OCI-LY1 (cell line): Measurements from ENCODE around the gene LRP5.

Experiments
- H2AFZ ChIP-seq: fragments of 200-600 bp; sonication (generic), shearing (Covaris generic); 2 replicates; pipeline ENCODE4 v1.6.0; 2014; ENCODE audit warnings: antibody characterized with exemption, mild to moderate bottlenecking, low read length
- H3F3A ChIP-seq: fragments of 200-600 bp; sonication (generic), shearing (Covaris generic); 2 replicates; pipeline ENCODE4 v1.6.0; 2014; ENCODE audit warnings: mild to moderate bottlenecking, antibody characterized with exemption, low read length, moderate library complexity; ENCODE audit not compliant: insufficient read depth
- H3K27ac ChIP-seq: fragments of 200-600 bp; sonication (generic); 2 replicates; pipeline ENCODE4 v1.5.1; 2014; ENCODE audit warnings: low read length, mixed run types, mild to moderate bottlenecking, low read depth; ENCODE audit not compliant: poor library complexity, severe bottlenecking
- H3K27me3 ChIP-seq: fragments of 200-600 bp; sonication (generic); 2 replicates; pipeline ENCODE4 v1.6.0; 2014; ENCODE audit warnings: antibody characterized with exemption, mild to moderate bottlenecking, low read length, moderate library complexity; ENCODE audit not compliant: insufficient read depth
- H3K36me3 ChIP-seq: fragments of 200-600 bp; sonication (generic); 2 replicates; pipeline ENCODE4 v1.6.1; 2014; ENCODE audit warnings: mild to moderate bottlenecking, antibody characterized with exemption, low read length, moderate library complexity, mixed read lengths; ENCODE audit not compliant: insufficient read depth
- H3K4me1 ChIP-seq: fragments of 200-600 bp; sonication (generic); 2 replicates; pipeline ENCODE4 v1.5.1; 2014; ENCODE audit warnings: mild to moderate bottlenecking, low read length, moderate library complexity; ENCODE audit not compliant: insufficient read depth, severe bottlenecking
- H3K4me2 ChIP-seq: fragments of 200-600 bp; sonication (generic), shearing (Covaris generic); 2 replicates; pipeline ENCODE4 v1.6.1; 2014; ENCODE audit warnings: low read length
- H3K4me3 ChIP-seq: fragments of 200-600 bp; sonication (generic); 2 replicates; pipeline ENCODE4 v1.5.1; 2014; ENCODE audit warnings: low read length, low read depth, mild to moderate bottlenecking, mixed read lengths; ENCODE audit not compliant: poor library complexity, severe bottlenecking
- H3K79me2 ChIP-seq: fragments of 200-600 bp; shearing (Covaris generic); 2 replicates; pipeline ENCODE4 v1.6.1; 2016; ENCODE audit warnings: mixed run types, low read length, mixed read lengths; ENCODE audit not compliant: insufficient read depth
- H3K9ac ChIP-seq: fragments of 200-600 bp; sonication (generic), shearing (Covaris generic); 2 replicates; pipeline ENCODE4 v1.6.1; 2014; ENCODE audit warnings: mild to moderate bottlenecking, low read length, mixed read lengths
- H3K9me2 ChIP-seq: fragments of 200-600 bp; sonication (generic), shearing (Covaris generic); 2 replicates; pipeline ENCODE4 v1.6.1; 2014; ENCODE audit warnings: low read depth, mild to moderate bottlenecking, low read length, mixed read lengths
- H3K9me3 ChIP-seq: fragments of 200-600 bp; shearing (Covaris generic); 2 replicates; pipeline ENCODE4 v1.6.1; 2014; ENCODE audit warnings: low read length, mixed read lengths
- H4K20me1 ChIP-seq: fragments of 200-600 bp; sonication (generic), shearing (Covaris generic); 2 replicates; pipeline ENCODE4 v1.6.0; 2016; ENCODE audit warnings: mild to moderate bottlenecking, low read length; ENCODE audit not compliant: insufficient read depth
- EZH2 ChIP-seq: fragments of 200-600 bp; sonication (generic), shearing (Covaris generic); IDR thresholded peaks from 2 replicates; pipeline ENCODE4 v1.8.0; 2017; ENCODE audit warnings: borderline replicate concordance, mixed run types, mild to moderate bottlenecking, antibody characterized with exemption, low read length, moderate library complexity, mixed read lengths
- TF ChIP-seq, protein P1 (sequence below): fragments of 200-600 bp; sonication (generic), shearing (Covaris generic); IDR thresholded peaks from 2 replicates; pipeline ENCODE4 v1.5.1; 2017; ENCODE audit warnings: mild to moderate bottlenecking, antibody characterized with exemption, low read length, moderate library complexity, mixed read lengths

Gene LRP5

DNA sequence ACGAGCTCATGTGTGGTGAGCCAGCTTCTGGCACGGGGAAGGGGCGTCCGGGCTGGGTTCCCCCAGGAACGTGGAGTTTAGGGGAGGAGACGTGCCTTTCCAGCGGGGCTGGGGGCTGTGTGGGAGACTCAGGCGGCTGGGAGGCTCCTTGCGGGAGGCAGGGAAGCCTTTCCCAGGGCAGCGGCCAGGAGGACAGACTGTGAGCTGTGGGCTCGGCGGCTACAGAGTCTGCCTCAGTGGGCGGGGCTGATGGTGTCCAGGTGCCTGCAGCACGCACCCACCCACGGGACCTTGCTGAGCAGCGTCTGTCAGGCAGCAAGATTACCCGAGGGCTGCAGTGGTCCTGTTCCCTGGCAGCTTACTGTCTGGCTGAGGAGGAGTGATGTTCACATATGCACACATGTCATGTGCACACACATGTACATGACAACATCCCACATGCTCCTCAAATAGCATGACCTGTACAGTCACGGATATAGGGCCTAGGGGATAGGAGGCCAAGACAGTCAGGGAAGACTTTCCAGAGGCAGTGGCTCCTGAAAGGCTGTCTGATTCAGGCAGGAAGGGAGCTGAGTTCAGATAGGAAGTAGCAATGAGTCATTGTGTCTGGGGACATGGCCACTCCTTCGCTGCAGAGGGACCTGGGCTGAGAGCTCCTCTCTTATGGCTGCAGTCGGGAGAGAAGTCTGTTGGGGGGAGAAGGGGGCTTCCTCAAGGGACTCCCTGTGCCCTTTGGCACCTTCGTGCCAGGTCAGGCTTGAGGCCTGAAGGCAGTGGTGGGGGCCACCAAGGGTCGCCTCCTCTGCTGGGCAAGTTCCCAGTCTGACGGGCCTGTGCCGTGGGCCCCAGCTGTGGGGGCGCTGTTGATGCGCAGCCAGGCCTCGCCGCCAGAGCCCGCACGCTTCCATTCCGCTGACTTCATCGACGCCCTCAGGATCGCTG lies 124.9 kb downstream of the LRP5 start:
- H3F3A ChIP-seq: no peaks in the 10 kb centered on the region
- H4K20me1 ChIP-seq: no peaks in the 10 kb centered on the region
- H3K36me3 ChIP-seq: no peaks in the 10 kb centered on the region
- H3K27me3 ChIP-seq: peaks cover 6% of the 10 kb centered on the region; the same call in 1 of the 2 replicates
- no peak overlapping the region for H3K27ac ChIP-seq
- H3K79me2 ChIP-seq: no peaks in the 10 kb centered on the region
- no peak overlapping the region for H3K4me2 ChIP-seq
- H3K9me2 ChIP-seq: no peaks in the 10 kb centered on the region
- H3K9me3 ChIP-seq: no peaks in the 10 kb centered on the region
- H2AFZ ChIP-seq: no peak overlapping the region
- TF ChIP-seq EZH2: no peak
- TF ChIP-seq, protein P1, sequence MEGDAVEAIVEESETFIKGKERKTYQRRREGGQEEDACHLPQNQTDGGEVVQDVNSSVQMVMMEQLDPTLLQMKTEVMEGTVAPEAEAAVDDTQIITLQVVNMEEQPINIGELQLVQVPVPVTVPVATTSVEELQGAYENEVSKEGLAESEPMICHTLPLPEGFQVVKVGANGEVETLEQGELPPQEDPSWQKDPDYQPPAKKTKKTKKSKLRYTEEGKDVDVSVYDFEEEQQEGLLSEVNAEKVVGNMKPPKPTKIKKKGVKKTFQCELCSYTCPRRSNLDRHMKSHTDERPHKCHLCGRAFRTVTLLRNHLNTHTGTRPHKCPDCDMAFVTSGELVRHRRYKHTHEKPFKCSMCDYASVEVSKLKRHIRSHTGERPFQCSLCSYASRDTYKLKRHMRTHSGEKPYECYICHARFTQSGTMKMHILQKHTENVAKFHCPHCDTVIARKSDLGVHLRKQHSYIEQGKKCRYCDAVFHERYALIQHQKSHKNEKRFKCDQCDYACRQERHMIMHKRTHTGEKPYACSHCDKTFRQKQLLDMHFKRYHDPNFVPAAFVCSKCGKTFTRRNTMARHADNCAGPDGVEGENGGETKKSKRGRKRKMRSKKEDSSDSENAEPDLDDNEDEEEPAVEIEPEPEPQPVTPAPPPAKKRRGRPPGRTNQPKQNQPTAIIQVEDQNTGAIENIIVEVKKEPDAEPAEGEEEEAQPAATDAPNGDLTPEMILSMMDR: no peak
- H3K4me3 ChIP-seq: no peak overlapping the region
- no peak overlapping the region for H3K9ac ChIP-seq
- H3K4me1 ChIP-seq: peaks cover 15% of the 10 kb centered on the region

DNA sequence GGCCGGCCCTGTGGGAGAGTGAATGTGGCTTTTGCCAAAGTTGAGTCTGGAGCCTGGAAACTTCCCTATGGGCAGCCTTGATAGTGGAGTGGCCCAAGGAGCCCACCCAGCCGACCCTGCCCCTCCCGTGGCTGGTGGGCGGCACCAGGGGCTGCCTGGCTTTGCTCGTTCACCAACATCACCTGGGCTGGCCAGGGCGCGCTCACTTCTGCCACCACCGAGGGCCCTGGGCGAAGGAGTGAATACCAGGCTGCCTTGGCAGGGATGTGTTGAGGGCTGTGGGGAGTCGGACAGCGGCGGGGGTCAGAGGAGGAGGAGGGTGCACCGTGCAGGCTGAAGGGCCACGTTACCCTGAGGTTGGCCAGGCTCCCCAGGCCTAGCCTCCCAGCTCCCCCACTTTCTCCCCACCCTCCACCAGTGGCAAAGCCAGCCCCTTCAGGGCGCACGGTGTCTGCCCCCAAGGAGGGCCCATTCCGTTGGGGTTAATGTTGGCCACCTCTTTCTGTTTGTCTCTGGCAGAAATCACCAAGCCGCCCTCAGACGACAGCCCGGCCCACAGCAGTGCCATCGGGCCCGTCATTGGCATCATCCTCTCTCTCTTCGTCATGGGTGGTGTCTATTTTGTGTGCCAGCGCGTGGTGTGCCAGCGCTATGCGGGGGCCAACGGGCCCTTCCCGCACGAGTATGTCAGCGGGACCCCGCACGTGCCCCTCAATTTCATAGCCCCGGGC lies 125.7 kb downstream of the LRP5 start:
- no peaks in the 10 kb centered on the region for H3K9me3 ChIP-seq
- no peak for TF ChIP-seq EZH2
- TF ChIP-seq, protein P1: no peak
- no peak overlapping the region for H3K4me3 ChIP-seq
- H3K9me2 ChIP-seq: no peaks in the 10 kb centered on the region
- no peaks in the 10 kb centered on the region for H3K79me2 ChIP-seq
- H3K4me1 ChIP-seq: peaks cover 15% of the 10 kb centered on the region
- no peak overlapping the region for H2AFZ ChIP-seq
- no peak overlapping the region for H3K27ac ChIP-seq
- no peaks in the 10 kb centered on the region for H3F3A ChIP-seq
- H3K27me3 ChIP-seq: peaks cover 6% of the 10 kb centered on the region; the same call in 1 of the 2 replicates
- H3K36me3 ChIP-seq: no peaks in the 10 kb centered on the region
- H3K9ac ChIP-seq: no peak overlapping the region
- no peaks in the 10 kb centered on the region for H4K20me1 ChIP-seq
- H3K4me2 ChIP-seq: no peak overlapping the region

DNA sequence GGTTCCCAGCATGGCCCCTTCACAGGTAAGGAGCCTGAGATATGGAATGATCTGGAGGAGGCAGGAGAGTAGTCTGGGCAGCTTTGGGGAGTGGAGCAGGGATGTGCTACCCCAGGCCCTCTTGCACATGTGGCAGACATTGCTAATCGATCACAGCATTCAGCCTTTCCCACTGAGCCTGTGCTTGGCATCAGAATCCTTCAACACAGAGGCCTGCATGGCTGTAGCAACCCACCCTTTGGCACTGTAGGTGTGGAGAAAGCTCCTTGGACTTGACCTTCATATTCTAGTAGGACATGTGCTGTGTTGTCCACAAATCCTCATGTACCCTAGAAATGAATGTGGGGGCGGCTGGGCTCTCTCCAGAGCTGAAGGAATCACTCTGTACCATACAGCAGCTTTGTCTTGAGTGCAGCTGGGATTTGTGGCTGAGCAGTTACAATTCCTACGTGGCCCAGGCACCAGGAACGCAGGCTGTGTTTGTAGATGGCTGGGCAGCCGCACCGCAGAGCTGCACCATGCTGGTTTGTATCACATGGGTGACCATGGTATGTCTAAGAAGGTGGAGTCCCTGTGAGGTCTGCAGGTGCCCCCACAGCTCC lies 126.4 kb downstream of the LRP5 start:
- no peaks in the 10 kb centered on the region for H4K20me1 ChIP-seq
- no peaks in the 10 kb centered on the region for H3K36me3 ChIP-seq
- H3F3A ChIP-seq: no peaks in the 10 kb centered on the region
- H3K4me1 ChIP-seq: peaks cover 15% of the 10 kb centered on the region
- no peak overlapping the region for H3K27ac ChIP-seq
- H3K9me2 ChIP-seq: no peaks in the 10 kb centered on the region
- H3K9me3 ChIP-seq: no peaks in the 10 kb centered on the region
- H3K4me3 ChIP-seq: no peak overlapping the region
- no peak for TF ChIP-seq EZH2
- TF ChIP-seq, protein P1: no peak
- H3K4me2 ChIP-seq: no peak overlapping the region
- peaks cover 6% of the 10 kb centered on the region; the same call in 1 of the 2 replicates for H3K27me3 ChIP-seq
- no peaks in the 10 kb centered on the region for H3K79me2 ChIP-seq
- no peak overlapping the region for H2AFZ ChIP-seq
- H3K9ac ChIP-seq: no peak overlapping the region
